Activated T-helper 1 cell treated with anti-CD3 and anti-CD28 coated beads, Interleukin-2, amount 50 U/mL, for 16 hours (primary cell): ENCODE measurements around the gene UBQLN4.
"Not testable (repeated sequence)": the region's sequence is repeated elsewhere in the genome, so short reads cannot be mapped to it uniquely, and the experiment has no call there.

ENCODE experiments used
- DNase-seq, 2 donors: peaks; one replicate each; pipeline ENCODE4 v3.0.0-alpha.2; 2020; ENCODE audit warnings: low read depth in 1 of 2, low spot score in 1 of 2

Gene UBQLN4

DNA sequence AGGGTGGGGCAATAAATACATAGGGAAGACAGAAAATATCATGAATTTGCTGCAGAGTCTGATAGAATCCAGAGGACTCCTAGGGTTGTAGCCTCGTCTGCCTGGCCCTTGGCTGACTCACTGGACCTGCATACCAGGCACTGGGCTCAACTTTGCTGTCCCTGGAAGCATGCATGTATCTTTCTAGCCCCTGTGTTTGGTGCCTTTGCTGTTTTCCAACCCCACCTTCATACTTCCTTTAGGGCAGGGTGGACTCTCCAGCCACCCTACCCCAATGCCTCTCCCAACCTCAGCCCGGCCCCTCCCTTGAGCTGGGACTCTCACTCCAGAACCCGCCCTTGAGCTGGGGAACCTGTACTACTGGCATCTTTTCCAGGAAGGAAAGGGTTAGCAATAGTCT lies 8.6 kb upstream of the UBQLN4 start:
- no peak for DNase-seq

DNA sequence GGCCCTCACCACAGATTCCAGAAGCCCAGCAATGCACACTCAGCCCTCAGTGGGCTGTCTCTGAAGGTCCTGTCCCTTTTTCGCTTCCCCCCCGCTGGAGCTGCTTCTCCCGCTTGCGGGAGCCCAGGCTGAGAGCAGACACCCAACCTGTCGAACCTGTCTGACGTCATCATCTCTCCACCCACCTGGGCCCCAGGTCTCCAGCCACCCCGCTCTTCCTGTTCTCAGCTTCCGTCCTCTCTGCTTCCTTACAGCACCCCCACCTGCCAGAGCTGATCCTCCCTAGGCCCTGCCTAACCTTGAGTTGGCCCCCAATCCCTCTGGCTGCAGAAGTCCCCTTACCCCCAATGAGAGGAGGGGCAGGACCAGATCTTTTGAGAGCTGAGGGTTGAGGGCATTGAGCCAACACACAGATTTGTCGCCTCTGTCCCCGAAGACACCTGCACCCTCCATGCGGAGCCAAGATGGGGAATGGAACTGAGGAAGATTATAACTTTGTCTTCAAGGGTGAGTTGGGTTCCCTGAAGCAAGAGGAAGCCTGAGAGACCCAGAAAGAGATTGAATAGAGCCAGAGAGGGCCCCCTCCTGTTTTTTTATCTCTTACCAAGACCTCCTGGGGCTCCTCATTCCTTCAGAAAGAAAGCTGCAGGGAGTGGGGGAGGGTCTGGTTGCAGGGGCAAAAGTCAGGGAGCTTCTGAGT lies 7.5 kb upstream of the UBQLN4 start, which contains the start of gene RAB25:
RAB25 (plus strand) TSS at position 224 of the 700 bp plus-strand sequence; CDS start at position 465, 241 bp downstream.
- DNase-seq = no peak

GRCh38 chr1:156056326-156056849 lies 2.8 kb upstream of the UBQLN4 start:
- no peak for DNase-seq

DNA sequence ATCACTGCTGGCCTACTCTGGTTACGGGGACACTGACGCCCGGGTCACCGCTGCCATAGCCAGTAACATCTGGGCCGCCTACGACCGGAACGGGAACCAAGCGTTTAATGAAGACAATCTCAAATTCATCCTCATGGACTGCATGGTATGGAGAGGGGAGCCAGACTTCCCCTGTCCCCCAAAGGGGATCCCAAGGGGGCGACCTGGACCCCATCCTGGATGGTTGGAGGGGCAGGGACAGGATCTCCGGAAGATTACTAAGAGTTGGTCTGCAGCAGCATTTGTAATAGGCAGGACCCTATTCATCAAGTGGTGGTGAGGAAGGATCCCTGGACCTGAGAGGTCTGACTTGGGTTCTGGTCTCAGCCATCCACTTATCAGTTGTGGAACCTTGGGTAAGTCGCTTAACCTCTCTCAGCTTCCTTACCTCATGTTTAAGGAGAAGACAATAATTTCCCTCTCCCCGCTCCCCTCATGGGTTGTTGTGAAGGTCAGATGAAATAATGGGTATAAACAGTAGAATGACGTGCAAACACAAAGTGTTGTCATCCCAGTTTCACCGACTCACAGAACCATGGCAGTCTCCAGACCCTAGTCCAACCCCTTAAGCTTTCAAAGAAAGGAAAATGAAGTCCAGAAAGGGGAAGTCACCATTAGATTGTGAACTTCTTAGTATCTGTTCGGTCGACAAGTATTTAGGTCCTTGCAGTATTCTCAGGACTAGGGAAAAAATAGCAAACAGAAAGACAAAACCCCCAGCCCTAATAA lies 1.9 kb upstream of the UBQLN4 start:
- DNase-seq = no peak

DNA sequence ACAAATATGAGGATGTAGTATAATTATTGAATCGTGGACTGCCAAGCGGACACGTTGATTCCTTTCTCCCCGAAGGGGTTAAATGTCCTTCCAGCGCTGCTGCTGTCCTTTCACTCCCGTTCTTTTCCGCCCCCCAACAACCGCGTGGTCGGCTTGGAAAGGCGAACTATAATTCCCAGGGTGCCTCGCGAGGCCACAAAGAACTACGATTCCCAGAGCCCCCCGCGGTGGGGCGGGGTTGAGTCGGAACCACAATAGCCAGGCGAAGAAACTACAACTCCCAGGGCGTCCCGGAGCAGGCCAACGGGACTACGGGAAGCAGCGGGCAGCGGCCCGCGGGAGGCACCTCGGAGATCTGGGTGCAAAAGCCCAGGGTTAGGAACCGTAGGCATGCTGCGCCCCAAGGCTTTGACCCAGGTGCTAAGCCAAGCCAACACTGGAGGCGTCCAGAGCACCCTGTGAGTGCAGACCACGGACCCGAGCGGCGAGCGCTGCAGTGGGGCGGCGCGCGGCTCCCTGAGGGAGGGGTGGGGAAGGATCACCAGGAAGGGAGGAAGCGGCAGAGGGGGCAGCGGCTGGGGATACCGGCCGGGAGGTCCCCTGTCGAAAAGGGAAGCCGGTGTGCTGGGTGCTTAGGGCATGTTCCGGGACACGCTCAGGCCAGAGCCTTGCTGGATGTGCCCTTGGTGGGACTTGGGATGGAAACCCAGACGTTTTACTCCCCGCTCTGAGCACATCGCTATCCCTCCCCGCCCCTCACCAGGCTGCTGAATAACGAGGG lies 1.1 kb upstream of the UBQLN4 start, which contains the start of gene LAMTOR2:
LAMTOR2 (plus strand) TSS at position 283 of the 781 bp plus-strand sequence; CDS start at position 391, 108 bp downstream.
- DNase-seq = peak; percentile 90 to 91

GRCh38 chr1:156052862-156053767 lies 483 bp downstream of the UBQLN4 start:
- peak; percentile 40 to 61 for DNase-seq

- no peak for DNase-seq
Observed at GRCh38 chr1:156051011-156051725, 2.4 kb downstream of the UBQLN4 start.

DNA sequence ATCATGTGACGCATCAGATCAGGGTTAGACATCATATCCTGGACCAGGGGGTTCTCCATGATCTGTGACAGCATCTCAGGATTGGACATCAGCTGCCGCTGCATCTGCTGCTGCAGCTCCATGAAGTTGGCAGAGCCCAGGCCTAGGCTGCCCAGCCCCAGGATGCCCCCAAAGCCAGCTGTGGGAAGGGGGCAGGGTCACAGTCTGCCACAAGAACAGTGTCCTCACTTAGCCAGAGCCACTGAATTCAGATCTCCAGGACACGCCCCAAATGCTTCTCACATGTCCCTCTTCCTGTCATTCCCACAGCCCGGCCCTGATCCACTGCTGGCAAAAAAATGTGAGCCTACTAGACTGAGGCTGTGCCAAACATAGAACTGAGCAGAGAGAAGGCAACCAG lies 3.2 kb downstream of the UBQLN4 start:
- no peak for DNase-seq

DNA sequence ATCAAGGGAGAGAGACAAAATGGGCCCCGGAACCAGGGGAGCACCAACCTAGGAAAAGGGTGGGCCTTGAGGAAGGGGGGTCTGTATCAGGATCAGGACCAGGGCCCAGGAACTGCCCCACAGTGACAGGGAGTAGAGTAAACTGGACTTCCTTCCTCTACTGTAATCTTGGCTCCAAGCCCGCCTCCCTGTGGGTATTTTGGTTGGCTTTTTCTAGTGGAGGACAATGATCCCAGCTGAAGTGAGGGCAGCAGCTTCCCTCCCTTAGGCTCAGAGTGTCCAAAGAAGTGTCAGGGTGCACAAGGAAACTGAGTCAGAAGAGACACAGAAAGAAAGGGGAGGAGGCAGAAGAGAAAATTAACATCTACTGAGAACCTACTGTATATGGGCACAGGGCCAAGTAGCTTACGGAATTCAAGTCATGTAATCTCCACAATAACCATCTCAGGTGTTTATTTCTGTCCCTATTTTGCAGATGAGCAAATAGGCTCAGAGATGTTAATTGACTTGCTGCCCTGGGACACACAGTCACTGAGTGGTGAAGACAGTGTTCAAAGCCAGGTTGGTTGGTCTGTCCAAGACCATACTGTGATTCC lies 4.8 kb downstream of the UBQLN4 start:
- DNase-seq = no peak

DNA sequence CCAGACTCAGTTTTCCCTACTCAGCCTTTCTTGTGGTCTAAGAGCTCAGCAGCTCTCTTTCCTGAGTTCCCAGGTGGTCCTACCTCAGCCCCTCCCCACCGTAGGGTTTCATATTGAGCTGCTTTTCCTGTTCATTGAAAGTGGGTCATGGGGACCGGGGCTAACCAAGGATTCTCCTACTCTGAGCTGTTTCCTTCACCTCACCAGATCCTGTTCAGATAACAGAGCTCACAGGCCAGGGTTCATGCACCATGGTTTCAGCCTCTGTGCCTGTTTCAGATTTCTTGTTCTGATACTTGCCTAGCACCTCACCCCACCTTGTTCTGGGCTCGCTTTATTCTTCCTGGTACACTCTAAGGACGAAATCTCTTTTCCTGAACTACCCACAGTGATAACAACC lies 8.5 kb downstream of the UBQLN4 start:
- no peak for DNase-seq

DNA sequence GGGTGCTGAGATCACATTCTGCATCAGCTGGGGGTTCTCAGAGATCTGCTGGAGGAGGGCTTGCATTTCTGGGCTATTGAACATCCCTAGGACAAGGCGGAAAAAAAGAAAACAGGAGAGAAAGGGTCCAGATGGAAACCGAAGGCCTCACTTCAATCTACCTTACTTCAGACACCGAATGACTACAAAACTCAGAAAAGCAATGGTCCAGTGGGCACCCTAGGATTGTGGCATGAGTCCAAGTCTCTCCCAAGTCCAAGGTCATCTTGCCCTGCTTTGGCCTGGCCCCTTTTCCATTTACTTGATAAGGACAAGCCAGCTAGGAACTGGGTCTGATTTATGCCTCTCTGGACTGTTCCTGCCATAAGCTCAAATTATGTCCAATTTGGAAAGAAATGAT lies 10.8 kb downstream of the UBQLN4 start:
- no peak for DNase-seq

GRCh38 chr1:156034991-156035390 lies 18.6 kb downstream of the UBQLN4 start:
- not testable (repeated sequence) for DNase-seq

DNA sequence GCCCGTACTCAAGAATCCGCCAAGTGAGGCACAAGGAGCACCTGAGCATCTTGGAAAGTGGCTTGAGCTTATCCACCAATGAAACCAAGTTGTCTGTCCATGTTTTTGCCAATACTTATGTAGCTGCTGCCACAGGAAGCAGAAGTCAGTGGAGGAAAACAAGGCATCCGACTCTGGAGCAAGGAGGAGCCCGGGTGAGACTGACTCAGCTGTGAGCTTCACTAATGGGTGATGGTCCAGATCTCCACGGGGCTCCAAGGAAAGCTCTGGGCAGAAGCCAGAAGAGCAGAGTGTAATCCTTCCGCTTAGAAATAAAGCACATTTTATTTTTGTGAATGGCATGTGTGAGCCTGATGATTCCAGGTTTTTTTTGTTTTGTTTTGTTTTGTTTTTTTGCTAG lies 20.6 kb downstream of the UBQLN4 start:
- DNase-seq = no peak

- DNase-seq = no peak
Observed at GRCh38 chr1:156026588-156026987, 27.0 kb downstream of the UBQLN4 start.

GRCh38 chr1:156025876-156026275 lies 27.7 kb downstream of the UBQLN4 start:
- DNase-seq = no peak

DNA sequence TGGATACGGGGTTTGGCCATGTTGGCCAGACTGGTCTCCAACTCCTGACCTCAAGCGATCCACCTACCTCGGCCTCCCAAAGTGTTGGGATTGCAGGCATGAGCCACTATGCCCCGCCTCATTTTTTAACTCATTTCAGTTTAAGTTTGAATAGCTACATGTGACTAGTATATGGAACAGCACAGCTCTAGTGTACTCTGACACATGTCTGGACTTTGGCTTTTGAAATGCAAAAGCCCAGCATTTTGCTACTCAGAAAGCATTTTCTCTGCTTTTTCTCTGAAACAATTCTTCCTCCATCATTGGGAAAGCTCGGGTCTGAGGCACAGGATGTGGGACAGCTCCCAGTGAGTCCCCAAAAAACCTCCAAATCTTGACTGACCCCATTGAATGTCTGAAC lies 28.8 kb downstream of the UBQLN4 start:
- no peak for DNase-seq

- no peak for DNase-seq
Observed at GRCh38 chr1:156021954-156022353, 31.6 kb downstream of the UBQLN4 start.

DNA sequence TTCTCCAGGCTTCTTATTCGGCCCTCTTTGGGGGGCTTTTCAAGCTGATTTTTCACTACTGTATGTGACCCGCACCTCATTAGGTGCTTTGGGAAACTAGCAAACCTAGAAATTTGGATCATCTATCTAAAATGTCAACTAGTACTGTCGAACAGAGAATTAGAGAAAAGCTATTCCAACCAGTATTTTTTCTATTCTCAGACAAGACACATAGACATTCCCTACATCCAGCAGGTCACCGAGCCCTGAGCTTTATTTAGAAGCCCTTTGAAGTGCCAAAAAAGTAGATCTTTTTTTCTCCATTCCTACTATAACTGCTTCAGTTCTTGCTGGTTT lies 32.5 kb downstream of the UBQLN4 start:
- no peak for DNase-seq

DNA sequence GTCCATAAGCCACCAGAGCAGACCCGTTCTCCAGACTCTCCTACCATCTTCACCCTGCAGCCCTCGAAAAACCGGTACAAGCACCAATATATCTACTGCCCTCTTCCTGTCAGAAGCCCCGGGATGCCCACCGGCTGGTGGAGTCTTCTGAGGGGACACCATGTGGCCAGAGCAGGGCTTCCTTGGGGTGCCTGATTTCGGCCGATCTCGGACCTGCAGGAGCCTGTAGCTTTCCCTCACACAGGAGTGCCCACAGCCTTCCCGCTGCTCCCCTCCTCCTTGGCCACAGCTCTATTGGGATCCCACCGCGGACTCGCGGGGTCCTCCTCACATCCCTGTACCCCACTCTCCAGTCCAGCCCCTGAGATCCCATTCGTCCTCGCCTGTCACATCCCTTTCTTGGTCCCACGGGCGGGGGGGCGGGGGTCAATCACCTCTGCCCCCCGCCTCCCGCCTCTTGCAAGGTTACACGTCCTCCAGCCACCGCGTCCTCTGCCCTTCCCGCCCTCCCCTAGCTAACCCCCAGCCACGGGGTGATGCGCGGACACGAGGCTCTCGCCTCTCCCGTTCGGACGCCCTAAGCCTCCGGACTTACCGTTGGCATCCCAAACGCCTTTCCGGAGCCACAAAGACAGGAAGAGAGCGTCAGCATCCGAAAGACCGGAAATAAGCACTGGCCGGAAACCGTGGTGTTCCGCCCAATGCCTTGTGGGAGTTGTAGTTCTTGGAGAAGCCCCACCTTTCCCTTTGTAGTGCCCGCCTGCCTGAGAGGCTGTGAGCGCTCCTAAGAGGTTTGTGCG lies 33.1 kb downstream of the UBQLN4 start, which contains the start of gene SSR2:
SSR2 (minus strand) TSS at position 659 of the 800 bp plus-strand sequence. CDS start 784 bp downstream, outside the sequence.
- peak; percentile 63 to 77 for DNase-seq
